NCI-H1105 treated with DMSO at 0.1 percent for 48 hours (cell line): ENCODE results near the gene TFPT.

Source experiments
- DNase-seq: peaks from one replicate; lab custom pipeline; 2025; lab: John Stamatoyannopoulos, UW

The TFPT gene

GRCh38 chr19:54115109-54116063 is at the start of gene TFPT, which contains the start of gene PRPF31:
TFPT (minus strand) TSS chr19:54115657; CDS start chr19:54115269, 388 bp downstream.
PRPF31 (plus strand) TSS chr19:54115754; CDS start chr19:54118279, 2,525 bp downstream.
- peak; percentile 98 for DNase-seq

DNA sequence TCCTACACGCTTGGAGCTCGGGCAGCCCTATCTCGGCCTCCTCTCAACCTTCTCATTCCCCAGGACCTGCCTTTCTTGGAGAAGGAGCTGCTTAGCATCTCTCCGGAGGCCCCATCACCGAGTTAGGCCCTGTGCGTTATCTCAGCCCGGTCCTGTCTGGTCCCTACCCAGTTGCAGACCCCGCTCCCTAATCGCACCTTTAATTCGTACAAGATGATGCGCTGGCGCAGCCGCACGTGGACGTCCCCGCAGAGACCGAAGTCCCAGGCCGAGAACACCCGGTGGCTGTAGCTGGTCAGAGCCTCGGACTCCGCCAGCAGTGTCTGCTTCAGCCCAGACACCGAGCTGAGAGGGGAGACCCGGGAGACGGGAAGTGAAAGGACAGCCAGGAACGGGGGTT is 49.8 kb upstream of the TFPT start:
- DNase-seq: no peak

DNA sequence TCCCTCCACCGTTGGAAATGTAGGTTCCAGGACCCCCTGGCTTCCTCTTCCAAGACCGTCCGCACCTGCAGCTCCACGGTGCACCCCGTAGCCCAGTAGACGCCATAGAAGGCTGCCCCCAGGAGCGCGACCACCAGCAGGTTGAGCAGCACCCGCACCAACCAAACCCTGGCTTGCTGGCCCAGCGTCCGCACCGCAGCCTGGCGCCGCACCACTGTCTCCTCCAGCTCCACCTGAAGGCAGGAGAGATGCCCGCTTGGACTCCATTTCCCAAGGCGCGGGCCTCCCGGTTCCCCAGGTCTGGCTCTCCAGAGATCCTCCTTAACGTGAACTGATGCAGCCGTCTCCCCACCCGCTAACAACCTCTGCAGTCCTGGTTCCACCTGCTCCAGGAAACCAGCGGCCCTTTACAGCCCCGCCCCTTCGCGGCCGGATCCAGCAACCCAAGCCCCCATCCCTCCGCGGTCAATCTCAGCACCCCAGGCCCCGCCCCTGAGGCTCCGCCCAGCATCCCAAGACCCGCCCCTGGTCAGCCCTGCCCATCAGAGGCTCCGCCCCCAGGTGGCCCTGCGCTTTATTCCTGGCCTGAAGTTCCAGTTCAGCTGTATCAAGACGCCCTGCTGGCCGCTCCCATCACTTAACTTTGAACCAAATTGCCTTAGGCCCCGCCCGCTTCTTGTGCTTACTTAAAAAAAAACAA is 49.1 kb upstream of the TFPT start:
- no peak for DNase-seq

GRCh38 chr19:54162884-54163283 is 47.4 kb upstream of the TFPT start:
- DNase-seq: no peak

GRCh38 chr19:54162241-54162805 is 46.9 kb upstream of the TFPT start:
- DNase-seq: no peak

DNA sequence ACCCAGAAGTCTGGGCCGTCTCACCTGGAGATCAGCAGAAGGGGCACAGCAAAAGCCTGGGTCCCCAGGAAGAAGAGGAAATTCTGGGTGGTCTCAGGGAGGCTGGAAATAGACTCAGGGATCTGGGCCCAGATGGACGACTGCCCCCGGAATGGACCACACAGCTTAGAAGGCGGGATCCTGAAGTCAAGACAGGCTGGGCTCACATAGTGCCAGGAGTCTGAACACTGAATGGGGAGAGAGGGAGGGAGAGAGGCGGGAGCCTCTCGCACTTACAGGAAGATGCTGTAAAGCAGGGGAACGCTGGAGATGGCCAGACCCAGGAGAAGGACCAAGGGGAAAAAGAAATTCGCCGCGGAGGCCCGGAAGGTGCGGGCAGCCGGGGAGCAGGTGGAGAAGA is 45.4 kb upstream of the TFPT start:
- no peak for DNase-seq

- peak; percentile 39 for DNase-seq
These were observed 44.8 kb upstream of the TFPT start for GRCh38 chr19:54160182-54160811.

GRCh38 chr19:54159352-54160181 is 44.1 kb upstream of the TFPT start, which contains the start of gene LENG1:
LENG1 (minus strand) TSS chr19:54159721; CDS start chr19:54159695, 26 bp downstream.
- DNase-seq: peak; percentile 100

- DNase-seq: no peak
These were observed 43.4 kb upstream of the TFPT start for GRCh38 chr19:54158812-54159351.

- no peak for DNase-seq
These were observed 41.5 kb upstream of the TFPT start for GRCh38 chr19:54156953-54157352.

DNA sequence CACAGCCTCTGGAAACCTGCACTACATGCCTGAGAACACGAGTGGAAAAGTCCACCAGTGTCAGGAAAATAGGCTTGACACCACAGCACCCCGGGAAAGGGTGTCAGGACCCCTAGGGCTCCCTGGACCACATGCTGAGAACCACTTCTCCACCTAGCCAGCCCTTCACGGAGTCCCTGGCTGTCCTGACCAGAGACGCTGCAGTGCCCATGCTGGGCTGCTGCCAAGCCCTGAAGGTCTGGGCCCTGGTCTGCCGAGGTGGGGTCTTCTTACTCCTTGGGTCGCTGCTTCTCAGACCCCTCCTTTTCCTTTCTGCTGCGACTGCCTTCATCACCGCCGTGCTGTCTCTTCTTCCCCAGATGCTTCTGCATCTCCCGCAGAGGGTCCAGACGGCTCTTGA is 41.0 kb upstream of the TFPT start:
- DNase-seq: no peak

- DNase-seq: no peak
These were observed 40.2 kb upstream of the TFPT start for GRCh38 chr19:54155694-54156093.

GRCh38 chr19:54154603-54155345 is 39.3 kb upstream of the TFPT start:
- DNase-seq: no peak

- no peak for DNase-seq
These were observed 38.4 kb upstream of the TFPT start for GRCh38 chr19:54153731-54154326.

DNA sequence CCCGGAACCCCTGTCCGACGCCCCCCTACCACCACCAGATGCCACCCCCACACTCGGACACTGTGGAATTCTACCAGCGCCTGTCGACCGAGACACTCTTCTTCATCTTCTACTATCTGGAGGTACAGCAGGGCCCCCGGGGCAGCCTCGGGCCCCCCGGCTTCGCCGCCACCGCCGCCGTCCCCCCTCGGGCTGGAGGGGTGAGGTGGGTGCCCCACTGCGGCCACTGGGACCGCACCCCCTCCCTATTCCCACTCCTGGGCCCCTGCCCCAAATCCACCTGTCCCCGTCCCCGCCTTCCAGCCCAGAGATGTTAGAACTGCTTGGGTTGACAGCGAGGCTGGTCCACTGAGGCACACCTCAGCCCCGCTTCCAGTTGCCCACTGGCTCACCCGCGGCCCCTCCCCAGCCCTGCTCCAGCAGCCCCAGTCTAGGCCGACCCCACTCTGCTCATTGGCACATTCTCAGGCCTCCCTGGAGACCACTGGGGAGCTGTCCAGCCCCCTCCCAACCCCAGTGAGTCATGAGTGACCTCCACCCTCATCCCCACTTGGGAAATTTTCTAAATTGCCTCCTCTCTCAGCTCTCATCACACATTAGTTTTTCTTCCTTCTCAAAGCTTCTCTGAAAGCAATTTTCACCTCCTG is 37.5 kb upstream of the TFPT start:
- no peak for DNase-seq

GRCh38 chr19:54152267-54152666 is 36.8 kb upstream of the TFPT start:
- no peak for DNase-seq

DNA sequence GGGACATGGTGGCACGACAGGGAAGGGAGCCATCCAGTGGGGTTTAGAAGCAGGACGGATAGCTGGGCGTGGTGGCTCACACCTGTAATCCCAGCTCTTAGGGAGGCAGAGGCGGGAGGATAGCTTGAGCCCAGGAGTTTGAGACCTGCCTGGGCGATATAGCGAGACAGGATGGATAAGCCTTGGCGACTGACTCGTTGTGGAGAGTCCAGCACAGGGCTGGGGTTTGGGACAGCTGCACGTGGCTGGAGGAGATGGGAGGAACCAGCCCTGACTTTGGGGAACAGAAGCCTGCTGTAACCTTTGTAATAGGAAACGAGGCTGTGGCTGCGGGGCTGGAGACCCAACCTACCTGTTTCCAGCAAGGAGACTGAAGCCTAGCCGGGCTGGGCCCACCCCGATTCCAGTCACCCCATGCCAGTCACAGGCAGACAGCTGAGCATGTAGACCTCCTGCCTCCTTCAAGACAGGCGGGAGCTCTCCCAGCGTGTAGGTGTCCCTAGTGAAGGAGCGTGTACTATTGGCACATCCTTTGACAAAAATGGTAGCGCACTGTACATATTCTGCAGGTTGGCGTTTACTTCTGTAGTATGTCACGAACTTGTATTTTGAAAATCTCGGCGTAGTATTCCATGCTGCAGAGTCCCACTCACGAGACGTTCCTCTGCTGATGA is 36.0 kb upstream of the TFPT start:
- DNase-seq: no peak

- DNase-seq: no peak
These were observed 33.8 kb upstream of the TFPT start for GRCh38 chr19:54149021-54149812.
